Endothelial cell of umbilical vein (primary cell): ENCODE results near the gene ICAM3. TPM values are rescaled to one million over a fixed set of nuclear protein-coding genes. Genes with fewer than 3 reads are reported as not detected.

Source experiments
- BruUV-seq: library from RNA; stranded (reverse); fragments of 400-500 nt; replicated peaks from 2 replicates; lab custom pipeline; 2021; lab: Mats Ljungman, UMichigan
- CTCF ChIA-PET: fragments of 300-600, 350-600 bp; sonication (Branson Sonifier 250); formaldehyde crosslinking; loops from one replicate; lab custom pipeline; 2021; ENCODE audit warnings: antibody characterized with exemption, inconsistent platforms; lab: Charles Lee
- POLR2A ChIA-PET: fragments of 300-600, 350-600 bp; sonication (Branson Sonifier 250); formaldehyde crosslinking; loops from one replicate; lab custom pipeline; 2021; ENCODE audit warnings: antibody characterized with exemption, inconsistent platforms; lab: Charles Lee
- DNase-seq: peaks from one replicate; pipeline ENCODE4 v3.0.0-alpha.2; 2011; ENCODE audit warnings: low read depth, low spot score
- FAIRE-seq: peaks from 2 replicates; lab custom pipeline; 2011; peaks lifted over from hg19 to GRCh38; lab: Jason Lieb, UNC
- H2AFZ ChIP-seq: 2 replicates; pipeline ENCODE4 v1.6.0; 2012; ENCODE audit warnings: low read depth, low read length, control low read depth, inconsistent platforms
- H3K27ac ChIP-seq: 2 replicates; pipeline ENCODE4 v1.5.1; 2011; ENCODE audit warnings: low read depth, mild to moderate bottlenecking, control low read depth, low read length, moderate library complexity; ENCODE audit not compliant: insufficient read depth
- H3K27me3 ChIP-seq, 2 experiments: 2 replicates each; pipeline versions ENCODE4 v1.6.0 to v1.6.1; 2011; ENCODE audit warnings: low read length in 2 of 2, mixed read lengths in 1 of 2; ENCODE audit not compliant: control insufficient read depth in 2 of 2, insufficient read depth in 2 of 2
- H3K36me3 ChIP-seq, 2 experiments: 2 replicates in 1 of 2; 3 replicates in 1 of 2; pipeline ENCODE4 v1.5.1; 2011; ENCODE audit warnings: low read length in 2 of 2, mild to moderate bottlenecking in 1 of 2, moderate library complexity in 1 of 2; ENCODE audit not compliant: control insufficient read depth in 2 of 2, insufficient read depth in 2 of 2; ENCODE audit errors: extremely low read depth in 1 of 2
- H3K4me1 ChIP-seq: 3 replicates; pipeline ENCODE4 v1.5.1; 2011; ENCODE audit warnings: mild to moderate bottlenecking, low read length; ENCODE audit not compliant: control insufficient read depth, insufficient read depth; ENCODE audit errors: extremely low read depth
- H3K4me2 ChIP-seq: 2 replicates; pipeline ENCODE4 v1.6.1; 2011; ENCODE audit warnings: low read length, control low read depth, mixed read lengths; ENCODE audit not compliant: insufficient read depth
- H3K4me3 ChIP-seq, 3 experiments: fragments of 200-600 bp in 1 of 3; sonication (generic), shearing (Covaris generic) in 1 of 3; replicated peaks in 1 of 3; 2 replicates each; pipeline ENCODE4 v1.5.1; 2011 to 2016; ENCODE audit warnings: control low read depth in 3 of 3, low read length in 3 of 3, mild to moderate bottlenecking in 2 of 3, inconsistent platforms in 1 of 3, low read depth in 1 of 3, moderate library complexity in 1 of 3; ENCODE audit not compliant: insufficient read depth in 1 of 3
- H3K79me2 ChIP-seq: 2 replicates; pipeline ENCODE4 v1.6.0; 2012; ENCODE audit warnings: low read length, inconsistent platforms; ENCODE audit not compliant: control insufficient read depth, insufficient read depth
- H3K9ac ChIP-seq: replicated peaks from 2 replicates; pipeline ENCODE3; 2011; ENCODE audit warnings: low read length, control low read depth; ENCODE audit not compliant: insufficient read depth; ENCODE audit errors: extremely low read depth
- H3K9me1 ChIP-seq: replicated peaks from 3 replicates; pipeline ENCODE4 v1.6.0; 2011; ENCODE audit warnings: mild to moderate bottlenecking, low read length; ENCODE audit not compliant: control insufficient read depth, insufficient read depth; ENCODE audit errors: extremely low read depth
- H3K9me3 ChIP-seq: replicated peaks from 2 replicates; pipeline ENCODE4 v1.5.1; 2012; ENCODE audit warnings: low read length, inconsistent platforms; ENCODE audit not compliant: control insufficient read depth, insufficient read depth
- H4K20me1 ChIP-seq: replicated peaks from 2 replicates; pipeline ENCODE3; 2011; ENCODE audit warnings: mild to moderate bottlenecking, low read length; ENCODE audit not compliant: control insufficient read depth, insufficient read depth; ENCODE audit errors: extremely low read depth
- EZH2 ChIP-seq: IDR thresholded peaks from 2 replicates; pipeline ENCODE4 v1.6.1; 2012; ENCODE audit warnings: borderline replicate concordance, low read depth, mild to moderate bottlenecking, moderate library complexity, low read length, inconsistent platforms; ENCODE audit not compliant: severe bottlenecking
- MYC ChIP-seq: IDR thresholded peaks from one replicate; pipeline ENCODE4 v1.6.1; 2011; ENCODE audit warnings: mild to moderate bottlenecking, low read depth, low read length
- POLR2A ChIP-seq: IDR thresholded peaks from 2 replicates; pipeline ENCODE4 v1.6.1; 2012; ENCODE audit warnings: low read depth, mild to moderate bottlenecking, control low read depth, low read length
- POLR2AphosphoS5 ChIP-seq: IDR thresholded peaks from 2 replicates; pipeline ENCODE4 v1.6.1; 2012; ENCODE audit warnings: low read depth, mild to moderate bottlenecking, control low read depth, low read length, moderate library complexity; ENCODE audit not compliant: insufficient read depth
- dilution Hi-C: fragments of 300-500 bp; cut with MboI; formaldehyde crosslinking; loops from one replicate; pipeline ENCODE4 v1.15.0; 2019; ENCODE audit warnings: low sequenced_read_pairs; ENCODE audit not compliant: extremely low pct_ligation_motif_present
- intact Hi-C: fragments of 100-400 bp; cut with micrococcal nuclease; formaldehyde crosslinking; loops from one replicate; pipeline ENCODE4 v1.10.0; 2022
- polyA plus RNA-seq, 4 experiments: library from polyadenylated mRNA; depleted of rRNA in 3 of 4; stranded (reverse) in 3 of 4; unstranded in 1 of 4; fragments of >200 nt; gene quantifications; 2 replicates each; pipeline versions ENCODE4 v1.2.1 to v1.2.3, GENCODE V29; 2011 to 2012; ENCODE audit warnings: missing spikeins in 1 of 4
- total RNA-seq: library from RNA; stranded (reverse); gene quantifications from 2 replicates; pipeline ENCODE4 v1.2.3, GENCODE V29; 2021
- TF ChIP-seq, protein P1 (sequence below), 2 donors: IDR thresholded peaks; 1 replicate in 1 of 2; 2 replicates in 1 of 2; pipeline ENCODE4 v1.5.1; 2011; ENCODE audit warnings: low read length in 2 of 2, mild to moderate bottlenecking in 2 of 2, moderate library complexity in 2 of 2, control low read depth in 1 of 2, inconsistent platforms in 1 of 2, low read depth in 1 of 2; ENCODE audit not compliant: insufficient read depth in 1 of 2; ENCODE audit errors: extremely low read depth in 1 of 2
- TF ChIP-seq, protein P2 (sequence below): IDR thresholded peaks from 2 replicates; pipeline ENCODE4 v1.6.1; 2011; ENCODE audit not compliant: insufficient read depth, insufficient read length

The ICAM3 gene
- total and polyA plus RNA-seq, 2 donors (not counting 3 experiments of a cell fraction or from before 2014, with no cell fraction given), result 6.7 to 11.6 TPM

DNA sequence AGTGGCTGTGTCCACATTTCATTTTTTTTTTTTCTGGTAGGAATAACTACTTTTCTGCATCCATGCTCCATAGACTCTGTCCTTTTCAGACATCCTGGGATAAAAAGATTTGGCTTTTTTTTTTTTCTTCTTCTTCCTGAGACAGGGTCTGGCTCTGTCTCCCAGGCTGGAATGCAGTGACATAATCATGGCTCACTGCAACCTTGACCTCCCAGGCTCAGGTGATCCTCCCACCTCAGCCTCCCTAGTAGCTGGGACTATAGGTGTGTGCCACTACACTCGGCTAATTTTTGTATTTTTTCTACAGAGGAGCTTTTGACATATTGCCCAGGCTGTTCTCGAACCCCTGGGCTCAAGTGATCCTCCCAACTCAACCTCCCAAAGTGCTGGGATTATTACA is 4.1 kb upstream of the ICAM3 start:
- no peaks in the 10 kb centered on the region for H3K4me1 ChIP-seq
- H3K27ac ChIP-seq, result no peak overlapping the region
- ChIA-PET CTCF (interaction anchor here (0.7 to 2.6 kb wide), 6 partner anchors 13 to 93 kb away, joined by 3 to 9 read pairs (median 6); no protein-coding TSS in a partner anchor), POLR2A (no interaction called here)
- DNase-seq, result no peak
- TF ChIP-seq, protein P1, sequence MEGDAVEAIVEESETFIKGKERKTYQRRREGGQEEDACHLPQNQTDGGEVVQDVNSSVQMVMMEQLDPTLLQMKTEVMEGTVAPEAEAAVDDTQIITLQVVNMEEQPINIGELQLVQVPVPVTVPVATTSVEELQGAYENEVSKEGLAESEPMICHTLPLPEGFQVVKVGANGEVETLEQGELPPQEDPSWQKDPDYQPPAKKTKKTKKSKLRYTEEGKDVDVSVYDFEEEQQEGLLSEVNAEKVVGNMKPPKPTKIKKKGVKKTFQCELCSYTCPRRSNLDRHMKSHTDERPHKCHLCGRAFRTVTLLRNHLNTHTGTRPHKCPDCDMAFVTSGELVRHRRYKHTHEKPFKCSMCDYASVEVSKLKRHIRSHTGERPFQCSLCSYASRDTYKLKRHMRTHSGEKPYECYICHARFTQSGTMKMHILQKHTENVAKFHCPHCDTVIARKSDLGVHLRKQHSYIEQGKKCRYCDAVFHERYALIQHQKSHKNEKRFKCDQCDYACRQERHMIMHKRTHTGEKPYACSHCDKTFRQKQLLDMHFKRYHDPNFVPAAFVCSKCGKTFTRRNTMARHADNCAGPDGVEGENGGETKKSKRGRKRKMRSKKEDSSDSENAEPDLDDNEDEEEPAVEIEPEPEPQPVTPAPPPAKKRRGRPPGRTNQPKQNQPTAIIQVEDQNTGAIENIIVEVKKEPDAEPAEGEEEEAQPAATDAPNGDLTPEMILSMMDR (IDR thresholded peaks at IDR 0.05; ENCODE audit: extremely low read depth in 1 of 2, insufficient read depth in 1 of 2, low read depth in 1 of 2, low read length in 2 of 2), result no peak
- no peak for TF ChIP-seq EZH2
- TF ChIP-seq, protein P2, sequence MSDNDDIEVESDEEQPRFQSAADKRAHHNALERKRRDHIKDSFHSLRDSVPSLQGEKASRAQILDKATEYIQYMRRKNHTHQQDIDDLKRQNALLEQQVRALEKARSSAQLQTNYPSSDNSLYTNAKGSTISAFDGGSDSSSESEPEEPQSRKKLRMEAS, result no peak
- no peak for TF ChIP-seq POLR2AphosphoS5
- TF ChIP-seq POLR2A, result no peak
- no peak for TF ChIP-seq MYC
- FAIRE-seq, result no peak
- H4K20me1 ChIP-seq, result no peaks in the 10 kb centered on the region
- no peaks in the 10 kb centered on the region for H3K9me1 ChIP-seq
- intact Hi-C loops (no loop called here), dilution Hi-C loops (no loop called here)
- no peaks in the 10 kb centered on the region for H3K27me3 ChIP-seq
- H3K79me2 ChIP-seq, result no peaks in the 10 kb centered on the region
- no peak overlapping the region for H3K4me2 ChIP-seq
- no peaks in the 10 kb centered on the region for H3K9me3 ChIP-seq
- H3K9ac ChIP-seq, result no peak overlapping the region
- no peak overlapping the region for H2AFZ ChIP-seq
- BruUV-seq, result no TSS peak
- H3K36me3 ChIP-seq, result no peaks in the 10 kb centered on the region
- H3K4me3 ChIP-seq, result no peak overlapping the region
